Measurements from ENCODE around the gene CRY2.
"Not testable (repeated sequence)": the region's sequence is repeated elsewhere in the genome, so short reads cannot be mapped to it uniquely, and the experiment has no call there.

The CRY2 gene
- long read RNA-seq, donor 1, full-length matches to known transcripts, result 5 of 5 reads
- long read RNA-seq, donor 1, partial matches to known transcripts, result 0 of 5 reads
- long read RNA-seq, donor 1, other reads (novel, unspliced or antisense), result 0 of 5 reads
- long read RNA-seq, donor 2, full-length matches to known transcripts, result 5 of 5 reads
- long read RNA-seq, donor 2, partial matches to known transcripts, result 0 of 5 reads
- long read RNA-seq, donor 2, other reads (novel, unspliced or antisense), result 0 of 5 reads
- long read RNA-seq, donor 3, full-length matches to known transcripts, result 2 of 2 reads
- long read RNA-seq, donor 3, partial matches to known transcripts, result 0 of 2 reads
- long read RNA-seq, donor 3, other reads (novel, unspliced or antisense), result 0 of 2 reads
- long read RNA-seq, donor 4, full-length matches to known transcripts, result 2 of 11 reads
- long read RNA-seq, donor 4, partial matches to known transcripts, result 9 of 11 reads
- long read RNA-seq, donor 4, other reads (novel, unspliced or antisense), result 0 of 11 reads
- long read RNA-seq, donor 5, partial matches to known transcripts, result 21 of 21 reads
- long read RNA-seq, donor 5, other reads (novel, unspliced or antisense), result 0 of 21 reads
- long read RNA-seq, donor 6, full-length matches to known transcripts, result 4 of 4 reads
- long read RNA-seq, donor 6, partial matches to known transcripts, result 0 of 4 reads
- long read RNA-seq, donor 6, other reads (novel, unspliced or antisense), result 0 of 4 reads
- long read RNA-seq, donor 7, full-length matches to known transcripts, result 3 of 3 reads
- long read RNA-seq, donor 7, partial matches to known transcripts, result 0 of 3 reads
- long read RNA-seq, donor 7, other reads (novel, unspliced or antisense), result 0 of 3 reads
- long read RNA-seq, donor 8, full-length matches to known transcripts, result 6 of 30 reads
- long read RNA-seq, donor 8, partial matches to known transcripts, result 24 of 30 reads
- long read RNA-seq, donor 8, other reads (novel, unspliced or antisense), result 0 of 30 reads

GRCh38 chr11:45846974-45847910 is at the start of gene CRY2:
Gene CRY2, plus strand, starts transcription at chr11:45847475. Its CDS starts 16 bp downstream, at chr11:45847491.
- DNase-seq, result peak; percentile 93

- DNase-seq, result no peak
Measured at GRCh38 chr11:45798793-45799441, 48.4 kb upstream of the CRY2 start.

- DNase-seq, result no peak
Measured at GRCh38 chr11:45799562-45799961, 47.7 kb upstream of the CRY2 start.

- no peak for DNase-seq
Measured at GRCh38 chr11:45800261-45800660, 47.0 kb upstream of the CRY2 start.

- DNase-seq, result no peak
Measured at GRCh38 chr11:45801723-45802315, 45.5 kb upstream of the CRY2 start.

- DNase-seq, result no peak
Measured at GRCh38 chr11:45802531-45803317, 44.6 kb upstream of the CRY2 start.

GRCh38 chr11:45803971-45804760 is 43.1 kb upstream of the CRY2 start:
- peak; percentile 92 for DNase-seq

GRCh38 chr11:45804761-45805304 is 42.4 kb upstream of the CRY2 start, which contains the start of gene SLC35C1:
Gene SLC35C1, plus strand, starts transcription at chr11:45805149. Its CDS starts 653 bp downstream, at chr11:45805802.
- peak; percentile 87 for DNase-seq

- DNase-seq, result peak; percentile 60
Measured at GRCh38 chr11:45805305-45806071, 41.8 kb upstream of the CRY2 start.

GRCh38 chr11:45806072-45806933 is 41.0 kb upstream of the CRY2 start:
- DNase-seq, result no peak

GRCh38 chr11:45806937-45807791 is 40.1 kb upstream of the CRY2 start:
- no peak for DNase-seq

GRCh38 chr11:45807792-45808238 is 39.5 kb upstream of the CRY2 start:
- no peak for DNase-seq

- DNase-seq, result not testable (repeated sequence)
Measured at GRCh38 chr11:45808427-45808826, 38.8 kb upstream of the CRY2 start.

GRCh38 chr11:45809456-45810395 is 37.5 kb upstream of the CRY2 start:
- DNase-seq, result no peak
